DOHH2 (cell line): ENCODE data around the gene PLAAT2.
"Not testable (repeated sequence)": the region's sequence is repeated elsewhere in the genome, so short reads cannot be mapped to it uniquely, and the experiment has no call there.

Experiments
- H3F3A ChIP-seq: fragments of 200-600 bp; sonication (generic), shearing (Covaris generic); 2 replicates; pipeline ENCODE4 v1.6.0; 2016; ENCODE audit warnings: antibody characterized with exemption, mild to moderate bottlenecking; ENCODE audit not compliant: control insufficient read depth, insufficient read depth
- H3K27ac ChIP-seq: fragments of 200-600 bp; sonication (generic); 2 replicates; pipeline ENCODE4 v1.5.1; 2014; ENCODE audit warnings: low read depth, mild to moderate bottlenecking, low read length, moderate library complexity
- H3K27me3 ChIP-seq: fragments of 200-600 bp; sonication (generic); 2 replicates; pipeline ENCODE4 v1.6.1; 2014; ENCODE audit warnings: mild to moderate bottlenecking, low read length, mixed read lengths; ENCODE audit not compliant: control insufficient read depth
- H3K36me3 ChIP-seq: fragments of 200-600 bp; sonication (generic); 2 replicates; pipeline ENCODE4 v1.6.1; 2014; ENCODE audit warnings: mild to moderate bottlenecking, low read length, moderate library complexity, mixed read lengths; ENCODE audit not compliant: control insufficient read depth
- H3K4me1 ChIP-seq: fragments of 200-600 bp; sonication (generic); 2 replicates; pipeline ENCODE4 v1.6.1; 2014; ENCODE audit warnings: mild to moderate bottlenecking, low read length, mixed read lengths; ENCODE audit not compliant: control insufficient read depth
- H3K4me2 ChIP-seq: fragments of 200-600 bp; sonication (generic); 2 replicates; pipeline ENCODE4 v1.6.0; 2014; ENCODE audit warnings: mild to moderate bottlenecking, low read length, moderate library complexity
- H3K4me3 ChIP-seq: fragments of 200-600 bp; sonication (generic); 2 replicates; pipeline ENCODE4 v1.5.1; 2014; ENCODE audit warnings: mild to moderate bottlenecking, low read length, mixed read lengths
- H3K79me2 ChIP-seq: fragments of 200-600 bp; sonication (generic); 2 replicates; pipeline ENCODE4 v1.6.1; 2014; ENCODE audit warnings: mild to moderate bottlenecking, low read length, mixed read lengths; ENCODE audit not compliant: control insufficient read depth
- H3K9me2 ChIP-seq: fragments of 200-600 bp; sonication (generic); replicated peaks from 2 replicates; pipeline ENCODE4 v1.6.1; 2014; ENCODE audit warnings: mild to moderate bottlenecking, low read length, mixed read lengths; ENCODE audit not compliant: control insufficient read depth
- H3K9me3 ChIP-seq: fragments of 200-600 bp; sonication (generic); 2 replicates; pipeline ENCODE4 v1.6.1; 2014; ENCODE audit warnings: antibody characterized with exemption, low read length, mixed read lengths; ENCODE audit not compliant: control insufficient read depth, insufficient read depth
- H4K20me1 ChIP-seq: fragments of 200-600 bp; sonication (generic); 2 replicates; pipeline ENCODE4 v1.6.0; 2014; ENCODE audit warnings: low read depth, mild to moderate bottlenecking, antibody characterized with exemption, low read length, moderate library complexity; ENCODE audit not compliant: control insufficient read depth, insufficient read depth
- CTCF ChIP-seq: fragments of 200-600 bp; sonication (generic); IDR thresholded peaks from one replicate; pipeline ENCODE4 v1.5.1; 2014; ENCODE audit warnings: antibody characterized with exemption, mild to moderate bottlenecking, low read depth, low read length; ENCODE audit not compliant: poor library complexity, severe bottlenecking
- EZH2phosphoT487 ChIP-seq: fragments of 200-600 bp; sonication (generic); IDR thresholded peaks from 2 replicates; pipeline ENCODE4 v1.6.1; 2017; ENCODE audit warnings: borderline replicate concordance, mild to moderate bottlenecking, antibody characterized with exemption, low read length, moderate library complexity, mixed read lengths

Gene PLAAT2

GRCh38 chr11:63552921-63553320 is 10.3 kb downstream of the PLAAT2 start:
- Histone ChIP-seq H3K36me3 (no peaks in the 10 kb centered on the region), H3K4me2 (no peak overlapping the region), H3K79me2 (no peaks in the 10 kb centered on the region), H3K27me3 (no peaks in the 10 kb centered on the region), H3K4me3 (no peak overlapping the region), H3K9me2 (no peaks in the 10 kb centered on the region), H3K9me3 (no peaks in the 10 kb centered on the region), H4K20me1 (no peaks in the 10 kb centered on the region), H3F3A (no peaks in the 10 kb centered on the region), H3K4me1 (peaks cover 41% of the 10 kb centered on the region), H3K27ac (no peak overlapping the region)
- TF ChIP-seq CTCF, result no peak

GRCh38 chr11:63551889-63552266 is 11.3 kb downstream of the PLAAT2 start:
- Histone ChIP-seq H4K20me1 (no peaks in the 10 kb centered on the region), H3K4me2 (no peak overlapping the region), H3K79me2 (no peaks in the 10 kb centered on the region), H3K36me3 (no peaks in the 10 kb centered on the region), H3K9me2 (no peaks in the 10 kb centered on the region), H3K9me3 (no peaks in the 10 kb centered on the region), H3F3A (no peaks in the 10 kb centered on the region), H3K4me3 (no peak overlapping the region), H3K27ac (no peak overlapping the region), H3K4me1 (peaks cover 36% of the 10 kb centered on the region), H3K27me3 (no peaks in the 10 kb centered on the region)
- TF ChIP-seq CTCF, result no peak
- TF ChIP-seq EZH2phosphoT487, result no peak

- Histone ChIP-seq H3K27me3 (no peaks in the 10 kb centered on the region), H3K4me1 (peaks cover 30% of the 10 kb centered on the region), H3K79me2 (no peaks in the 10 kb centered on the region), H3K4me3 (no peak overlapping the region), H3K4me2 (no peak overlapping the region), H3K9me3 (no peaks in the 10 kb centered on the region), H4K20me1 (no peaks in the 10 kb centered on the region), H3K36me3 (no peaks in the 10 kb centered on the region), H3K9me2 (no peaks in the 10 kb centered on the region), H3F3A (no peaks in the 10 kb centered on the region), H3K27ac (no peak overlapping the region)
- TF ChIP-seq EZH2phosphoT487 (no peak), CTCF (no peak)
Measured at GRCh38 chr11:63551091-63551888, 11.9 kb downstream of the PLAAT2 start.

- H3F3A ChIP-seq, H3K36me3 ChIP-seq, H4K20me1 ChIP-seq, H3K27me3 ChIP-seq, H3K4me2 ChIP-seq, H3K79me2 ChIP-seq, H3K9me3 ChIP-seq, H3K4me3 ChIP-seq, H3K27ac ChIP-seq, H3K9me2 ChIP-seq: not testable (repeated sequence)
- H3K4me1 ChIP-seq, result peaks cover 24% of the 10 kb centered on the region
Measured at GRCh38 chr11:63550156-63550700, 13.0 kb downstream of the PLAAT2 start.
